Activated T-cell treated with anti-CD3 and anti-CD28 coated beads for 1 hour (primary cell): ENCODE measurements around the gene FZR1.
A peak's percentile ranks its signal among the peaks of the same experiment; 100 is the strongest.
"Not testable (repeated sequence)": the region's sequence is repeated elsewhere in the genome, so short reads cannot be mapped to it uniquely, and the experiment has no call there.

Source experiments
- DNase-seq: peaks from one replicate; pipeline ENCODE4 v3.0.0-alpha.2; 2020; ENCODE audit warnings: low read depth

FZR1 gene

DNA sequence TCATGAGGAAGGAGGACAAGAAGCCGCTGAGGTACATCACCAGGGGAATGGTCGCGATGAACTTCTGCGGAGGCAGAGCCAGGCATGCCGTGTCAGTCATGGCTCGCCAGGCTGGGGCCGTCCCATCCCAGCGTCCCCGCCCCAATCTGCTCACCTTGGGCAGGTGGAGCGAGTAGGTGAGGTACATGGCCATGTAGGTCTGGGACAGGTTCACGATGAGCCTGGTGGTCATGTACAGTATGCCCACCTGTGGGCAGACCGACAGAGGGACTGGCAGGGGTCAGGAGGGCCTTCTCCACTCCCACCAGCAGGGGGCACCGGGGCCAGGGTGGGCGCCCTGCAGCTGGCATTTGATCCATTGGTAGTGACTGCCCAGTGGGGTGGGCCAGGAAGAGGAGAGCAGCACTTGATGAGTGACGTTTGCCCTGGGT, 41.2 kb downstream of the FZR1 start:
- DNase-seq, result no peak

DNA sequence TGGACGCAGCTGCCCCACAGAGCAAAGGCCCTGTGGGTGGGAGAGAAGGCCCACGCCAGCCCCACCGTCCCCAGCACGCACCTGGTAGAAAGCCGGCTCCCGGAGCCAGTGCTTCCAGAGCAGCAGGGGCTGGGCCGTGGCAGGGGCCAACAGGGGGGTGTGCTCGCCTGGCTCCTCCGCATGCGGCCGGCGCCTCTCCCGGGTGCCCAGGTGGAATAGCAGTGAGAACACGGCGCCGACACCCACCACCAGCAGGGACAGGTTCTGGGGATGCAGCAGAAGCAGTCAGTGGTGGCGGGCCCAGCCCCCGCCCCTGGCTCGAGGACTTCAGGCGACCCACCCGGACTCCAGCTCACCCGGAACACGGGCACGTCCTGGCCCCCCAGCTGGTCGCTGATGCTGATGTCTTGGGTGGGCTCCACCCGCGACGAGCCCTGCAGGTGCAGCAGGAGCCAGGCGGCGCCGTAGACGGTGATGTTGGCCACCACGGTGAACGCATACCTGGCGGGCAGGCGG, 41.7 kb downstream of the FZR1 start:
- no peak for DNase-seq

DNA sequence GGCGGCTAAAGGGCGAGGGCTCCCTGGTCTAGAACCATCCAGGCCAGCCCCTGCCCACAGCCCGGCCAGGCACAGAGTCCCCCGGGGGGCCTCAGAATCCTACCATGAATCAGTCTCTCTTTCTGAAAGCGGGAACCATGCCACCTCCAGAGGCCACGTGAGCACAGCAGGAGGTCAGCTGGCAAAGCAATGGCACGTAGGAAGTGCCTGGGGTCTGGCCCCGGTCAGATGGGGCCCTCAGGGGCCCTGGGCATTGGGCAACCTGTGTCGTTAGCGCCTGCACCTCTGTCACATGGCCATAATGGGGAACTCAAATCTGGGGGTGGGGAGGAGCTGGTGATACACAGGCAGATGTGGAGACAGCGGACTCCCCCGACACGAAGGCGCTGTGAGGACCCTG, 42.5 kb downstream of the FZR1 start:
- no peak for DNase-seq

- no peak for DNase-seq
These were observed 43.7 kb downstream of the FZR1 start for GRCh38 chr19:3549816-3550215.

GRCh38 chr19:3550947-3551791, 45.1 kb downstream of the FZR1 start:
- no peak for DNase-seq

DNA sequence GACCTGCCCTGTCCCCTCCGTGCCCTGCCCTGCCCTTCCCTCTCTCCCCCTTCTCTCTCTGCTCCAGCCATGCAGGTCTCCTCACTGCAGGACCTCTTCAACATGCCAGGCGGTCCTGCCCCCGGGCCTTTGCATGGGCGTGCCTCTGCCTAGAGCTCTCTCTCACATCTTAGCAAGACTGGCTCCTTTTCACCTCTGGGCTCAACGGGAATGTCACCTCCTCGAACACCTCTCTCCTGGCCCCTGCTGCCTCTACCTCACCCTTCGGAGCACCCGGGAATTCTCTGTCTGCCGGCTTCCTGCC, 45.6 kb downstream of the FZR1 start:
- DNase-seq, result no peak

DNA sequence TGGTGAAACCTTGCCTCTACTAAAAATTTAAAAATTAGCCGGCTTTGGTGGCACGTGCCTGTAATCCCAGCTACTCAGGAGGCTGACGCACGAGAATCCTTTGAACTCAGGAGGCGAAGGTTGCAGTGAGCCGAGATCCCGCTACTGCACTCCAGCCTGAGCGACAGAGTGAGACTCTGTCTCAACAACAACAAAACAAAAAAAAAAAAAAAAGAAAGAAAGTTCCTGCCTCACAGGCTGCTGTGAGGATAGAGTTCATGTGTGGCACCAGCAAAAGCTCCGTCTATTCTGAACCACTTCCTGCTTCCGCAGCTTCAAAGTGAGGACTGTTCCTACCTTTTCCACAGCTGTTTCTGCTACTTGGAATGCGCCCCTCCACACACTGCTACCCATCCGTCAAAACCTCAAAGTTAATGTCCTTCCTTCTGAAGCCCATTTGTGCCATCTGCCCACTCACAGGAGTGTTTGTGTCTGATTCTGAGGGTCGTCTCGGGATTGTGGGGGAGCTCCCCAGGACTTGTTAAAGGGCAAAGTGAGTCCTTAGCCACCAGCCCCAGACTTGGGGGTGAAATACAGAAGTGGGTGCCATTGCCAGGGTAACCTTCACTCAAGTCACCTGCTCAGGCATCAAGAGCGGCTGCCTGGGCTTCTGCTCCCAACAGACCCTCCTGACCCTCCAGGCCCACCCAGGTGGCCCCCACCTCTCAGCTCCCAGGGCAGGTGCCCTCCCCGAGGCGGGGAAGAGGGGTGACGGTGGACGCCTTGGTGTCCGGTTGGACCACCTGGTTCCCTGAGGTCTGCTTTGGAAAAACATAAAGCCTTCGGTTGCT, 48.4 kb downstream of the FZR1 start:
- no peak for DNase-seq

- DNase-seq, result no peak
These were observed 49.7 kb downstream of the FZR1 start for GRCh38 chr19:3555653-3556422.

DNA sequence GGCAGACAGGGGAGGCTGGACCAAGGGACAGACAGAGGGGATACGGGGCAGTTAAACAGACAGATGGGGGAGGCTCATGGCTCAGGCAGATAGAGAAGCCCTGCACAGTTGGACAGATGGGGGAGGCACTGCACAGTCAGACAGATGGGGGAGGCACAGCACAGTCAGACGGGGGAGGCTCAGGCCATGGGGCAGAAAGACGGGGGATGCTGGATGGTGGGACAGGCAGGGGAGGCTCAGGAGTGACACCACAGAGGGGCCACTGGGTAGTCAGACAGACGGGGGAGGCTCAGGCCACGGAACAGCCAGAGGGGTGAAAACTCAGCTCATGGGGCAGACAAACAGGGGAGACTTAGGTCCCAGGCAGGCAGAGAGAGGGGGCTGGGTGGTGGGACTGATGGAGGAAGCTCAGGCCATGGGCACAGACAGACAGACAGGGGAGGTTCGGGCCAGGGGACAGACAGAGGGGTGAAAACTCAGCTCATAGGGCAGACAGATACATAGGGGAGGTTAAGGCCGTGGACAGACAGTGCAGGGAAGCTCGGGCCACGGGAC, 50.4 kb downstream of the FZR1 start:
- no peak for DNase-seq

DNA sequence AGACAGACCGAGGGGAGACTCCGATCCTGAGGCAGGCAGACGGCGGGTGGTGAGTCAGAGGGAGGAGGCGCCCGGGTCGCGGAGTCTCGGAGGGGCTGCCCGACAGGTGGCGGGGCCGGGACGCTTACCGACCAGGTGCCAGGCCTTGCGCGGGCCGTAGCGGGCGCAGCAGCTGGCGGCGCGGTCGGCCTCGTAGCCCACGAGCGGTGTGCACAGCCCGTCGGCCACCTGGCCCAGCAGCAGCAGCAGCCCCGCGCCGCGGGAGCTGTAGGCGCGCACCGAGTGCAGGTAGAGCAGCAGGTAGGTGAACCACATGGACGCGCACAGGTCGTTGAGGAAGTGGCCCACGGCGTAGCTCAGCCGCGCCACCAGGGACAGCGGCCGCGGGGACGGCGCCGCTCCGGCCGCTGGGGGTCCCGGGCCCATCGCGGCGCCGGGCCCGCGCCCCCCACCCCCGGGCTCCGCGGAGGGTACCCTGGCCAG, 50.9 kb downstream of the FZR1 start:
- DNase-seq, result peak; percentile 52

GRCh38 chr19:3557461-3558248, 51.5 kb downstream of the FZR1 start, which contains the start of gene MFSD12:
TSS of gene MFSD12 (minus strand) at chr19:3557586. CDS start at chr19:3557403, 183 bp downstream.
- peak; percentile 94 for DNase-seq

- no peak for DNase-seq
These were observed 57.8 kb downstream of the FZR1 start for GRCh38 chr19:3563709-3564524.

DNA sequence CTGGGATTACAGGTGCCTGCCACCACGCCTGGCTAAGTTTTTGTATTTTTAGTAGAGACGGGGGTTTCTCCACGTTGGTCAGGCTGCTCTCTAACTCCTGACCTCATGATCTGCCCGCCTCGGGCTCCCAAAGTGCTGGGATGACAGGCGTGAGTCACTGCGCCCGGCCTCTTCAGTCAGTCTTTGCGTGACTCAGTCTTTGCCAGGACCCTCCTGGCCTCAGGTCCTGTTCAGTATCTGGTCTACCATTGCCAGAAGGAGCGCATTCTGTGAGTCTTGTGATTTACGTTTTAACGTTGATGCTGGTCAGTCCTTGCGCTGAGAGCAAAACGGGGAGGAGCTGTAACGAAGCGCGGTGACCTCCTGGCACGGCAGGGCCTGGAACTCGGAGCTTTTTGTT, 59.0 kb downstream of the FZR1 start:
- no peak for DNase-seq

- not testable (repeated sequence) for DNase-seq
These were observed 63.9 kb downstream of the FZR1 start for GRCh38 chr19:3570042-3570441.

DNA sequence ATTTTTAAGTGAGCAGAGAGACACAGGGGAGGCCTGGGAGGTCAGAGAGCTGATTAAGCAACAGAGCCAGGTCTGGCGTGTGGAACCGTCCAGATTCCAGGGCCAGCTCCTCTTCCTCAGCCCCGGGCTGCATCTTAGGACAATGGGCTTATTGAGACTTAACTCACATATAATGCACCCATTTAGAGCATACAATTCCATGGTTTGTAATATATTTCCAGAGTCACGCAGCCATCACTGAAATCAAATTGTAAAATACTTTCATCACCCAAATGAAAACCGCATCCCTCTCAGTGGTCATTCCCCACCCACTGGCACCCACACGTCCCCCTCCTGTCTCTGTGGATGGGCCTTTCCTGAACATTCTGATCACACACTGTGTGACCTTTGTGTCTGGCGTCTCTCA, 64.5 kb downstream of the FZR1 start:
- DNase-seq, result no peak

DNA sequence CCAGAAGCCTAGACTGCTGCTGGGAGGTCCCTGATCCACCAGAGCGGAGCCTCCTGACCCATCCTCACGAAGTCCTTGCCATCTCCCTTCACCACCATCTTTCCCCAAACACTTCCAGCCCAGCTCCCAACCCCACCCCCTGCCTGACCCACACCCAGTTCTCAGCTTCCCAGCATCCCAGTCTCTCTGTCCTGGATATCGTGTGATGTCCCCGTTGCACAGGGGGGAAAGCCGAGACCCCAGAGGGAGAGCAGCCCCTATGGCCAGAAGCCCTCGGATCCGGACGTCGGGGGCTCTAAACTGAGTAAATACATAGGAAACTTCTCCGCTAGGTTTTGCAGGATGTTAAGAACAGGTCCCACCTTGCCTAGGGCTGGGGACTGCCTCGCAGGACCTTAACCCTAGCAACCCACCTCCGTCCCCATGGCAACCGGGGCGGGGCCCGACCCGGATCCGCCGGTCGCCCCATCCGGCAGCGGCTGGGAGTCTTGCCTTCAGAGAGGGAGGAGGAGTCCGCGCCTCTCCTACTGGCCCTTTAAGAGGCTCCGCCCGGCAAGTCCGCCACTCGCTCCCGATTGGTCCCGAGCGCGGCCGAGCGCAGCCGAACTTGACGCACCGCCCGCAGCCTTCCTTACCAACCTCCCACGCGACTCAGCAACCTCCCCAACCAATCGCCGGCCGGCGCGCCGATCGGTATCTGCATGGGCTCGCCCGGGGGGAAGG, 66.2 kb downstream of the FZR1 start:
- DNase-seq, result peak; percentile 99

DNA sequence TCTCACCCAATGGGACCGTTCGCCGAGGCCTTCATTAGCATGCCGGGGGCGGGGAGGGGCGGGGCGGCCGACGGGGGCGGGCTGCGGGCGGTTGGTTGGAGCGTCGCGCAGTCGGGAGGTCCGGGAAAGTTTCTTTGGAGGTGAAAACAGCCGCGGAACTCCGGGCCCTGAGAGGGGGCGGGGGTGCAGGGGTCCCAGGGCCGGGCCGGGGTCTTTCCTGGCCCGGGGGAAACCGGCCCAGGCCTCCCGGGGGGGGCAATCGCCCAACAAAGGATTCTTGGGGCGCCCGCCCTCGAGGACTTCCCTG, 66.7 kb downstream of the FZR1 start, which contains the start of gene HMG20B:
TSS of gene HMG20B (plus strand) at position 90 of the 307 bp plus-strand sequence. CDS start 366 bp downstream, outside the sequence.
- DNase-seq, result no peak

GRCh38 chr19:3573162-3573857, 67.2 kb downstream of the FZR1 start:
- no peak for DNase-seq
